GM18858 (cell line): ENCODE measurements around the gene PHLDB2.

ENCODE experiments used
- ATAC-seq: cut with Tn5 transposase; IDR thresholded peaks from one replicate; pipeline ENCODE4 v1.9.1; 2021; ENCODE audit not compliant: unreplicated experiment

PHLDB2 gene

DNA sequence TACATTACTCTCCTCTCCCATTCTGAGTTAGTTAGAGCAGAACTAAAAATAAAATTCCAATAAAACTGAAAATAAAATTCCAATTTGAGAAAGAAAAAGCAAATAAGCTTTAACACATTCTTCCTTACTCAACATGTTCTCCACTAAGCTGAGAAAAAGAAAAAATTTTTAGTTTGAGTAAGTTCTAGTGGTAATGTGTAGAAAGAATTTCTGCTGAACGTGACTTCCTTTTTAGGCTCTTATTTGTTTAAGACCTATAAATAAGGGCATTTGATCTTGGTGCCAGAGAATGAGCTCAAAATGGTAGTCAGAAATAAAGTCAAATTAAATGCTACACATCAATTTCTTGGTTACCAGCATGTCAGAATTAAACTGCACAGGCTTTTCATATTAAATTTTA, 62.1 kb downstream of the PHLDB2 start:
- no peak for ATAC-seq

DNA sequence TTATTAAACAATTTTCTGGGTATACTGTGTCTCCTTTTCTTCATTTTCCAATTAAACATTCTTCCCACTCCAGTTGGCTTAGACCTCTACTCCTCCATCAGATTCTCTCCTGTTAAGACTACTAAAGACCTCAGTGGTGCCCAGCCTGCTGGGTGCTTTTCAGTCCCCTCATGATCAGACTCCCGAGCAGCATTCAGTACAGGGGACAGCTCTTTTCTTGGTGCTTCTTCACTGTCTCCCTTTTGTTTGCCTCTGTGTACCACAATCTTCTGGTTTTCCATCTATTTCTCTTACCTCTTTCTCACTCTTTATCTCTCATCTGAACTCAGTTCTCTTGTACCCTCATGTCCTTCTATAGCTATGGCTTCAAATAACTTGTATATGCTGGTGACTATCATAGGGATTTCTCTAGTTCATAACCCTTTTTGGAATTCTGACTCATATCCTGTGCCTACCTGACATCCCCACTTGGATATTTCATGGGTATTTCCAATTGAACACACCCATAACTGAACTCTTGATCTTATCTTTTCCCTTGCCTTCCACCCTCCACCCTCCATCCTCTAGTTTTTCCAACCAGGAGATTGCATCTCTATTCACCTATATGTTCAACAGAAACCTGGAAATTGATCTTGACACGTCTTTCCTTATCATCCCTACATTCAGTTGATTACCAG, 64.2 kb downstream of the PHLDB2 start:
- no peak for ATAC-seq

- ATAC-seq: no peak
Measured at GRCh38 chr3:111923806-111924205, 64.7 kb downstream of the PHLDB2 start.

DNA sequence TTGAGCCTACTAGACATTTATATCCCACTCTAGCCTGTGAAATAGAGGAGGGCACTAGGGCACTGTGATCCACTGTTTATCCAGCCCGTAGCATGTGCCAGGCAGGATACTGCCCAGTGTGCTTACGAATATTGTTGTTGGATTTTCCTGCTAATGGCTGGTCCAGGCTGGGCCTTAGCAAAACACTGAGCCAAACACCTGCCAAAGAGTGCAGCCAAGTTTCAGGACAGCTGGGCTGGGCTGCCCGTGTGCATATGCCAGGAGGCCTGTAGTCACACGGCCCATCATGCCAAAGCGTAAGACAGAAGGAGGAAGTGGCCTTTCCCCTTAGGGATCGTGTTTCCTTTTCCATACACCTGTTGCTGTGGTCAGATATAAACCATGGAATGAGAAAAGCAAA, 65.2 kb downstream of the PHLDB2 start:
- no peak for ATAC-seq

DNA sequence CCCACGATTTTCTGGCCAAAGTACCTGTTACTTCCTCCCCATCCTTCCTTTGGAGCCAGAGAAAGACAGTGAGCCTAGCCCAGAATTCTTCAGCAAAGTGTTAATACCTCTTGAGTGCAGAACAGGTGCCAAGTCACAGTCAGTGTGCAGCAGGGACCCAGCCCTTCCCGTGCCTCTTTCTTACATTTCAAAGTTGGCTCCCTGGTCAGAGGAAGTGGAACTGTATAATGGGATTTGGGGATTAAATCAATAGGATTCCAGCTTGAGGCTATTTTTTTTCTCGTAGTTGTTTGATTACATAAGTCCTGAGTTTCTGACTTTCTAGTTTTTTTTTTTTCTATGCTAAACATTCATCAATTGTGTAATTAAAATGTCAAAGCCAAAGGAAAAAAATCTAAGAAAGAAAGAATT, 67.2 kb downstream of the PHLDB2 start:
- ATAC-seq: no peak

- no peak for ATAC-seq
Measured at GRCh38 chr3:111928613-111929012, 69.5 kb downstream of the PHLDB2 start.

DNA sequence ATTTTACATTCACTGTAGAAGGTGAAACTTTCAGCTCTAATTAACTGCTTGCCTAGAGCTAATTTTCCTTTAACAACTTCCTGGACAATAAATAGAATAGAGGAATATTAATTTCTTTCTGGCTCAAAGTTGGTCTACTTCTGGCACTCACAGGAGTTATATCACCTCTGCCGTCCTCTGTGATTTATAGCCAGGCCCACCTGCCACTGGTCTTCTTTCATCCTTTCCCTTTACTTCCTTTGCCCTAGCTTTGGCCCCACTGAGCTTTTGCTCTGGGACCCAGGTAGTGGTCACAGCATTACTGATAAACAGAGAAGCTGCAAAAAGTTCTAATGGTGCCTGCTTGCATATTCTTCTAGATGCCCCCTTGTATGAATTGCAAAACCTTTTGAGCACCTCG, 70.4 kb downstream of the PHLDB2 start:
- ATAC-seq: no peak

DNA sequence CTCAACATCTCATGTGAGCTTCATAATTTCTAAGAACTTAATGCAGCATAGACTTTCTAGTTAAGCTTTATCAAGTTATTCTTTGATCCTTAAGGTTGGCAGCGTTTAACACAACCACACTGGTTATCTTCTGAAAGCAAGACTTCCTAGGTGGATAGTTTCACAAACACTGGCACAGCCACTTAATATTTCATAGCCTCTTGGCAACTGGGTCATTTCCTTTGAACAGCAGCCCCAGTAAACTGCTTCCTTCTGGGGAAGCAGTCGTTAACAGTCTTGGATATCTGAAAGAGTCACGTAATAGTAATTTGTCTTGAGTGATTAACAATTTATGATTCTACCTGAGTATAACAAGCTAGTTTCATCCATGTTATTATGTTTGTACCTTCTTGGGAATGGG, 73.9 kb downstream of the PHLDB2 start:
- no peak for ATAC-seq

DNA sequence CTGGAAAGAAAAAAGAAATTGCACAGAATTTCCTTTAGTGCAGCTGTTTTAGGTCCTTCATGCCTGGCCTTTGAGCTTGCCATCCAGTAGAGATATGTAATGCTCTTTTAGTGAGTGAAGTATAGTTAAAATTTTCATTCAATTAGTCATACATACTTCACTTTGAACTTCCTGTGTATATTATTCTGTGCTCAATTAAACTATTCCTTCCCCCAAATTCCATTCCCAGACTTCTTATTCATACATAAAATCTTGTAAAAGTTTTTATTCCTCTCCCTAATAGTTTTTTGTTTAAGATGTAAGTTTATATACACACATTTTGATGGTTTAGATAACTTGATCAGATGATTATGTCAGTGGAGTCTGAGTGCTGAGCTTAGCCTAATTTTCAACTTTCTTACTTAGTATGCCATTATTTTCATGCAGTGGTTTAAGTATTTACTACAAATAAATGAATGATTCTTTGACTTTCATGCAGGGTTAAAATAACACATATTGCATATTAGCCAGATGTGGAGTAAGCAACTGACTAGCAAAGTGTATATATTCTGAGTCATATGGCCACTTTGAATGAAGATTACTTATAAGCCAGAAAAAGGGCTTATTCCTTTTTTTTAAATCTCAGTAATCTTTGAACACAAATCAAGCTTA, 77.3 kb downstream of the PHLDB2 start:
- ATAC-seq: no peak

GRCh38 chr3:111936967-111937366, 77.9 kb downstream of the PHLDB2 start:
- ATAC-seq: no peak

DNA sequence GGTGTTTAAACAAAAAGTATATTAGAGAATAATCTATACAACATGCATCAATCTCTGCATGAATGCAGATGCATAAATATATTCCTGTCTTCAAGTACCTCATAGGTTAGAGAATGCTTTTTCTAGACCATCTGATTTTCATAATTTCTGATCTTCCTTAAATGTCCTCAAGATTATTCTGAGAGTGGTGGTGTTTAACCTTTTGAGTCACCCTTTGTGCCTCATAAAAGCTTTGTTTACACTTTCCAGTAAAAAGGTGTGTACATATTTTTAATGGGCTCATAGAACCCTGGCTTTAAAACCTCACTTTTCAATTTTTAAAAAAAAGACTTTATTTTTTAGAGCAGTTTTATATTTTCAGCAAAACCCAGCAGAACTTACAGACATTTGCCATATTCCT, 78.8 kb downstream of the PHLDB2 start:
- no peak for ATAC-seq

- ATAC-seq: no peak
Measured at GRCh38 chr3:111939873-111940272, 80.8 kb downstream of the PHLDB2 start.

DNA sequence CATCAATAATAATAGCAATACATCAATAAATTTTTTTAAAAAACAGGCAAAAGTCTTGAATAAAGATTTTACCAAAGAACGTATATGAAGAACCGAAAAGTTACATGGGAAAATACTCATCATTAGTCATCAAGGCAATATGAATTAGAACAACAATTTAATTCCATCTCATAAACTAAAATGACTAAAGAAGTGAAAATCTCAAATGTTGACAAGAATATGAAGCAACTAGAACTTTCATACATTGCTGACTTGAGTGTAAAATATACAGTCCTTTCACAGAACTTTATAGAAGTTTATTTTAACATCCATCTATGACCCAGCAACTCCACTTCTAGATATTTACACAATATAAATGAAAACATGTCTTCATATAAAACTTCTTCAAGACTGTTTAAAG, 84.5 kb downstream of the PHLDB2 start:
- no peak for ATAC-seq

DNA sequence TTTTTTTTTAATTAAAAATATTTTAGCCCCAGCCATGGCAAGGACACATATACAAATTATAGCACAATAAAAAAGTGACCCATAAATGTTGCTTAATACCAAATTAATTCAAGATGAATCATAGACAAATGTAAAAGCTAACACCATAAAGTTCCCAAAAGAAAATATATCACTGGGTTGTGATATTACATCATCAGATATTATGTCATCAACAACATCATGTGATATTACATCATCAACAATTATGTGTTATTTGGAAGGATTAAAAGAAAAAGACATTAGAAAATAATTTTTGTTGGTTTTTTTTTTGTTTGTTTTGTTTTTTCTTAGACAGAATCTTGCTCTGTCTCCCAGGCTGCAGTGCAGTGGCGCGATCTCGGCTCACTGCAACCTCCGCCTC, 85.3 kb downstream of the PHLDB2 start:
- no peak for ATAC-seq

GRCh38 chr3:111947231-111947630, 88.2 kb downstream of the PHLDB2 start:
- ATAC-seq: no peak

- ATAC-seq: no peak
Measured at GRCh38 chr3:111948786-111949185, 89.7 kb downstream of the PHLDB2 start.

- no peak for ATAC-seq
Measured at GRCh38 chr3:111949712-111950111, 90.6 kb downstream of the PHLDB2 start.

GRCh38 chr3:111951032-111951431, 92.0 kb downstream of the PHLDB2 start:
- no peak for ATAC-seq

DNA sequence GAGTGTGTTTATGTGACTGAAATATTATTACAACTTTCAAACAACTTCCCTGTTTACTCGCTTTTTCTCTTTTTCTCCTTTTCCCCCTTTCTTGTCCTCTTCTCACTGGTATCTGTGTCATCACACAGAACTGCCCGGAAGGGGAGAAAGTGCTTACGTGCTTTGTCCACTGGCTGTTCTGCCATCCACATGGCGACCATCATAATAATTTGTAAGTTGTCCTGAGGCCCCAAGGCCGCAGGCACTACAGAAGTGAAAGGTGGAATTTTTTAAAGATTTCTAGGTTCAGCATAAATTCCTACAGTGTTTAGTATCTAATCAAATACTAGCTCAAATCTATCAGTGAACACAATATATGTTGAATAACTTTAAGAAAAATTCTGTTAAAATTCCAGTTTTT, 93.0 kb downstream of the PHLDB2 start:
- no peak for ATAC-seq

DNA sequence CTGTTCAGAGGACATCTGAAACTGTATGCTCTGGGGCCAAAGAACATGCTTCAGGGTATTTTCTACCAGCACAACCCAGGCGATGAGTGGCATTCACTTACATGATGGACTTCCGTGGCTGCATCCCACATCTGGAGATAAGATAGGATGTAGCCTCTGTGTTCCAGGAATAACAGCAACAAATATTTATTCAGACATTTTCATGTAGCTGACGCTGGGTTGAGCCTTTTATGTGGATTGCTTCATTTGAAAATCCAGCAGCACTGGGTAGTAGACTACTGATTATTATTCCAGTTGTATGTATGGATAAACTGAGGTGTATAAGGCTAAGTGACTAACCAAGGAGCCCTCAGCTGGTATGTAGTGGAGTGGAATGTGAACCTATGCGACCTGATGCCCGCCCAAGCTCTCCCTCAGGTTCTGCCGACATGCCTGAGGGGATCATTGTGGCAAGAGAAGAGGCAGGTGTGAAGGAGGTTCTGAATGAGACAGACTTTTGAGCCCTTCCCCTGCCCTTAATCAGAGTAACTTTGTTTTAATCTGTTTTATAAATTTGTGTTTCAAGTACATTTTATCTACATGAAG, 93.9 kb downstream of the PHLDB2 start:
- no peak for ATAC-seq

- no peak for ATAC-seq
Measured at GRCh38 chr3:111954228-111954990, 95.3 kb downstream of the PHLDB2 start.

DNA sequence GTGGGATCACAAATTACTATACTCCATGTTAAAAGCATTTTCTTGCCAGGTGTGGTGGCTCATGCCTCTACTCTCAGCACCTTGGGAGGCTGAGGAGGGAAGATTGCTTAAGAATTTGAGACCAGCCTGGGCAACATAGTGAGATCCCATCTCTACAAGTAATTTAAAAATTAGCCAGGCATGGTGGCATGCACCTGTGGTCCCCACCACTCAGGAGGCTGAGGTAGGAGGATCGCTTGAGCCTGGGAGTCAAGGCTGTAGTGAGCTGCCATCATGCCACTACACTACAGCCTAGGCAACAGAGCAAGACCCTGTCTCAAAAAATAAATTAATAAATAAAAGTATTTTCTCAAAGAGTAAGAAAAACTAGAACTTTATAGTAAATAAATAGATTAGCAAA, 96.8 kb downstream of the PHLDB2 start:
- ATAC-seq: no peak
